Cardiac fibroblast (primary cell): ENCODE measurements around the gene FDX2.

Source experiments
- DNase-seq, 2 donors: peaks; one replicate each; pipeline versions ENCODE4 v3.0.0 to v3.0.0-alpha.2; 2010; ENCODE audit warnings: low read depth in 2 of 2
- H3K4me3 ChIP-seq, 2 donors: replicated peaks in 1 of 2; 1 replicate in 1 of 2; 2 replicates in 1 of 2; pipeline ENCODE4 v1.5.1; 2011; ENCODE audit warnings: low read depth in 2 of 2, low read length in 2 of 2, mild to moderate bottlenecking in 2 of 2, moderate library complexity in 1 of 2
- TF ChIP-seq, protein P1 (sequence below): IDR thresholded peaks from one replicate; pipeline ENCODE4 v1.5.1; 2011; ENCODE audit warnings: low read depth, mild to moderate bottlenecking, low read length, inconsistent platforms

FDX2 gene

DNA sequence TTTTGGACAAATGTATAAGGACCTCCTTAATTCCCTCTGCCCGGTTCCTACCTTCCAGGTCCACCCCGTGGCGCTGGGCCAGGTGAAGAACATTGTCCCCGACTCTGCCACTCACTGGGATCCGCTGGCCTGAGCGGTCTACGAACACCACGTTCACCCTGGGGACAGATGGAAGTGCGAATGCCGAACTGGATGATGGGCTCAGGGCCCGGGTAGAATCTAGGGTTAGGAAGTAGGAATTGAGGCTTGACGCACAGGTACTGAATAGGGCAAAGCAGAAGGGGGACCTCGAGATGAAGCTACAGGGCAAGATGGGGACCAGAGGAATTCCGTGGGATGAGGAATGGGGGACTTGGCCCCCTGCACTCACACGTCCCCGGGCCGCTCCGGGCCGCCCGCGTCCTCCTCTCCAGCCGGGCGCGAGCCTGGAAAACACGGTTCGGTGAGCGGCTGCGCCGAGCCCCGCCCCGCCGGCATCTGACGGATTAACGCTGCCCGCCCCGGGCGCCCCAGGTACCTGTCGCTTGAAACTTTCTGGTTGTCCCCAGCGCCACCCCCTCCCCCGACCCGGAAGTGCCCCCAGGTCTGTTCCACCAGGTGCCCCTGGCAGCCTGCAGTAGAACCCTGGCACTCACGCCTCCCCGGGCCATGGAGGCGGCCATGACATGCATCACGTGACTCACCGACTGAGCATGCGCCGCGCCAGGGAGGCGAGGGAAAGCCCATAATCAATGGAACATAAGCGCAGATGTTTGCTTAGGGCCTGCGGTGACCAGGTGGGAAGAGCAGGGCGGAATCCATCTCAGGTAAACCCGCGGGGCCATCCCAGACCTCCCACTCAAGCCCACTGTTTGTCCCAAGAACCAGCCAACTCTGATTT is at the start of gene FDX2:
TSS of gene FDX2 (minus strand) at position 681 of the 880 bp plus-strand sequence. CDS start at position 662, 19 bp downstream.
- peak; percentile 81 to 84 for DNase-seq

DNA sequence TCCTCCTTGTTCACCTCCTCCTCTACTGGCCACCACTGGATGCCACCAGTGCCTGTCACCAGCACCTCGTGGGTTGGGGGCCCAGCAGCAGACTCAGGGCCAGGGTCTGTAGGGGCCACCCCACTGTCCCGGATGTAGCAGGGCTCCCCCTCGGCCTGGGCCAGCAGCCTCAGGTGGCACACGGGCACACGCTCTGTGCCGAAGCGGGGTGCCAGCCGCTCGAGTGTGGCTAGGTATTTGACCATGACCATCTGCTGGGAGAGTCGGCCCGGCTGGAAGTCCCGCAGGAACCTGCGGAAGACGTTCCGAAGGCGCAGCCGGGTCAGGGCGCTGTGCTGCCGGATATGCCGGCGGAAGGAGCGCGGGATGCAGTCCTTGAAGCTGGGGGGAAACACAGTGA is 49.7 kb upstream of the FDX2 start:
- H3K4me3 ChIP-seq, result no peak overlapping the region
- TF ChIP-seq, protein P1, sequence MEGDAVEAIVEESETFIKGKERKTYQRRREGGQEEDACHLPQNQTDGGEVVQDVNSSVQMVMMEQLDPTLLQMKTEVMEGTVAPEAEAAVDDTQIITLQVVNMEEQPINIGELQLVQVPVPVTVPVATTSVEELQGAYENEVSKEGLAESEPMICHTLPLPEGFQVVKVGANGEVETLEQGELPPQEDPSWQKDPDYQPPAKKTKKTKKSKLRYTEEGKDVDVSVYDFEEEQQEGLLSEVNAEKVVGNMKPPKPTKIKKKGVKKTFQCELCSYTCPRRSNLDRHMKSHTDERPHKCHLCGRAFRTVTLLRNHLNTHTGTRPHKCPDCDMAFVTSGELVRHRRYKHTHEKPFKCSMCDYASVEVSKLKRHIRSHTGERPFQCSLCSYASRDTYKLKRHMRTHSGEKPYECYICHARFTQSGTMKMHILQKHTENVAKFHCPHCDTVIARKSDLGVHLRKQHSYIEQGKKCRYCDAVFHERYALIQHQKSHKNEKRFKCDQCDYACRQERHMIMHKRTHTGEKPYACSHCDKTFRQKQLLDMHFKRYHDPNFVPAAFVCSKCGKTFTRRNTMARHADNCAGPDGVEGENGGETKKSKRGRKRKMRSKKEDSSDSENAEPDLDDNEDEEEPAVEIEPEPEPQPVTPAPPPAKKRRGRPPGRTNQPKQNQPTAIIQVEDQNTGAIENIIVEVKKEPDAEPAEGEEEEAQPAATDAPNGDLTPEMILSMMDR, result no peak
- DNase-seq, result no peak

More for the DNA sequence above, at the start of gene FDX2:
- TF ChIP-seq, protein P1, result no peak
- peak within 1 kb of the TSS; percentile 61 to 69 for H3K4me3 ChIP-seq

DNA sequence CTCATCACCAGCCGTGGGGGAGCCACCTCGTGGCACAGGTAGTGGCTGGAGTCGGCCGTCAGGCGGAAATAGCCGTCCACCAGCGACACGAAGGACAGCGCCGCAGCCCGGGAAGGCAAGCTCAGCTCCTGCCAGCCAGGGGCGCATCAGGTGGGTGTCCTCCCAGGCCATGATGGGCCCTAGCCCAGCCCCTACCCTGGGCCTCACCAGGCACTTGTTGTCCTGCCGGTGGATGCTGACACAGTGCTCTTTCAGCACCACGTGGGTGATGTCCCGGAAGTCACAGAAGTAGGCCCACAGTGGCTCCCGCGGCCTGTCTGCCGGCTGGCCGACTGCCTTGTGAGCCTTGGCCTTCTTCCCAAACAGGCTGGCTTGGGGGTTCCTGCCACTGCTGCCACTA is 48.8 kb upstream of the FDX2 start:
- TF ChIP-seq, protein P1, result no peak
- DNase-seq, result no peak
- no peak overlapping the region for H3K4me3 ChIP-seq

DNA sequence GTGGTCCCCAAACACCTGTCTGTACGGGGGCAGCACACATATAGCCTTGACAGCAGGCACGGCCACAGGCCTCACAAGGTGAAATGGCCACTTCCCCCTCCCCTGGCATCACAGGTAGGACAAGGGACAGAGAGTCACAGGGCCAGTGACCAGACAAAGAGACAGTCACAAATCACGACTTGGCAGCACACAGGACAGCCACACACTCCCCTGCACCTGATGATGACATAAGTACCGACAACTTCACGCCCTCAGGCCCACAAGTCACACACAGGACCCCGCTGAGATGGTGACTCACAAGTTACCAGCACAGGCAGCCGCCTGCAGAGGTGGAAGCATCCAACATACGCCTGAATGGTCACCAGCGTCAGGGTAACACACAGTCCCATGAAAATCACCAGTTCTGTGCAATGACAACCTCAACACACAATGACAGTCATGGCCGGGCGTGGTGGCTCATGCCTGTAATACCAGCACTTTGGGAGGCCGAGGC is 48.0 kb upstream of the FDX2 start:
- H3K4me3 ChIP-seq, result no peak overlapping the region
- TF ChIP-seq, protein P1, result no peak
- DNase-seq, result no peak

DNA sequence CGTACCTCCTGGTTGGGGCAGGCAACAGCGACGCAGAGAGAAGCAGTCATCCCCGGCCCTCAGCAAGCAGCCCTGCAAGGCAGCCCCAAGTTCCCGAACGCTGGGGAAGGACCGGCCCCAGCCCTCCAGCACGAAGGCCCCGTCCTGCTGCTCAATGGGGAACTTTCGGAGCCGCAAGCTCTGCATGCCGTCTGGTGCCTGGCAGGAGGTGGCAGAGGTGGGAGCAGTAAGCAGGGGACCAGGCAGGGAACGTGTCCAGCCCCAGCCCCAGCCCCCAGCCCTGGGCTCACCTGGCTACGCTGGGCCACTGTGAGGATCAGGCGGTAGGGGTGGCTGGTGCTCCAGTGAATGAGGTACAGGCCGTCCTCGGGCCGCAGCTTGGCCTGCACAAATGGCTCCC is 46.4 kb upstream of the FDX2 start:
- no peak overlapping the region for H3K4me3 ChIP-seq
- DNase-seq, result no peak
- TF ChIP-seq, protein P1, result no peak

DNA sequence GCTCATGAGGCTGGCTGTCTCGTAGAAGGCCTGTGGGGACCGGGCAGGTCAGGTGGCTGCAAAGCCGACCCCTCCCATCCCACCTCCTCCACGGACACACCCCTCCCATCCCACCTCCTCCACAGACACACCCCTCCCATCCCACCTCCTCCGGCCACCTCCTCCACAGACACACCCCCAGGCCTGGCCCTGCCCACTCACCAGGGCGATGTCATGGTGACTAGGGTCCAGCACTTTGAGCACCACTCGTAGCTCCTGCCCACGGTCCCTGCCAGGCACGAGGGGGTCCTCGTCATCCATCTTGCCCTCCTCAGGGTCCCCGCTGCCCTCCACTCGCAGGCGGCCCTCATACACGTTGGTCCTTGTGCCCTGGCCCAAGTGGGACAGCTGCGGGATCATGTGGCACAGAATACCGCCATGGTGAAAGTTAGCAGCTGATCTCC is 45.8 kb upstream of the FDX2 start:
- DNase-seq, result no peak
- no peak overlapping the region for H3K4me3 ChIP-seq
- TF ChIP-seq, protein P1, result no peak
